CD14-positive monocyte (primary cell): ENCODE measurements around the gene MT4. TPM values are rescaled to one million over a fixed set of nuclear protein-coding genes. Genes with fewer than 3 reads are reported as not detected.

ENCODE experiments used
- DNase-seq, 3 donors: peaks; one replicate each; pipeline ENCODE4 v3.0.0-alpha.2; 2011 to 2022
- H2AFZ ChIP-seq: 2 replicates; pipeline ENCODE4 v1.6.0; 2012; ENCODE audit warnings: mild to moderate bottlenecking, low read depth, low read length, inconsistent platforms; ENCODE audit not compliant: insufficient read depth, poor library complexity, severe bottlenecking
- H3K27ac ChIP-seq, 2 donors: 1 replicate in 1 of 2; 2 replicates in 1 of 2; pipeline ENCODE4 v1.5.1; 2012 to 2013; ENCODE audit warnings: low read length in 2 of 2, control low read depth in 1 of 2, inconsistent platforms in 1 of 2, low read depth in 1 of 2, mild to moderate bottlenecking in 1 of 2
- H3K27me3 ChIP-seq, 2 donors: one replicate each; pipeline versions ENCODE4 v1.6.0 to v1.6.1; 2011 to 2013; ENCODE audit warnings: low read length in 2 of 2; ENCODE audit not compliant: control insufficient read depth in 2 of 2, insufficient read depth in 2 of 2
- H3K36me3 ChIP-seq, 2 donors: replicated peaks in 1 of 2; 1 replicate in 1 of 2; 2 replicates in 1 of 2; pipeline versions ENCODE4 v1.5.1 to v1.6.1; 2012 to 2013; ENCODE audit warnings: low read length in 2 of 2, control low read depth in 1 of 2, inconsistent platforms in 1 of 2, mild to moderate bottlenecking in 1 of 2; ENCODE audit not compliant: insufficient read depth in 2 of 2, control insufficient read depth in 1 of 2
- H3K4me1 ChIP-seq, 2 donors: 1 replicate in 1 of 2; 2 replicates in 1 of 2; pipeline versions ENCODE4 v1.5.1 to v1.6.1; 2012 to 2013; ENCODE audit warnings: low read length in 2 of 2, control low read depth in 1 of 2, inconsistent platforms in 1 of 2, mild to moderate bottlenecking in 1 of 2, moderate library complexity in 1 of 2; ENCODE audit not compliant: insufficient read depth in 2 of 2, control insufficient read depth in 1 of 2
- H3K4me2 ChIP-seq: replicated peaks from 2 replicates; pipeline ENCODE3; 2012; ENCODE audit warnings: low read length, moderate library complexity, mild to moderate bottlenecking; ENCODE audit not compliant: poor library complexity, severe bottlenecking; ENCODE audit errors: extremely low read depth
- H3K4me3 ChIP-seq, 3 experiments: fragments of 200-600 bp in 1 of 3; sonication (generic) in 1 of 3; replicated peaks in 1 of 3; 1 replicate in 2 of 3; 2 replicates in 1 of 3; pipeline ENCODE4 v1.5.1; 2011 to 2013; ENCODE audit warnings: low read length in 3 of 3, mild to moderate bottlenecking in 3 of 3, control low read depth in 2 of 3, low read depth in 2 of 3, inconsistent platforms in 1 of 3, moderate library complexity in 1 of 3
- H3K79me2 ChIP-seq: 2 replicates; pipeline ENCODE4 v1.6.0; 2012; ENCODE audit warnings: mild to moderate bottlenecking, control low read depth, inconsistent platforms, low read length, moderate library complexity; ENCODE audit not compliant: insufficient read depth
- H3K9ac ChIP-seq: 2 replicates; pipeline ENCODE4 v1.6.0; 2017; ENCODE audit warnings: low read length, mild to moderate bottlenecking; ENCODE audit not compliant: insufficient read depth, poor library complexity, severe bottlenecking
- H3K9me3 ChIP-seq, 2 donors: replicated peaks in 1 of 2; 1 replicate in 1 of 2; 2 replicates in 1 of 2; pipeline versions ENCODE4 v1.5.1 to v1.6.1; 2012 to 2013; ENCODE audit warnings: low read length in 2 of 2, control low read depth in 1 of 2; ENCODE audit not compliant: control insufficient read depth in 1 of 2, insufficient read depth in 1 of 2
- H4K20me1 ChIP-seq: 2 replicates; pipeline ENCODE4 v1.6.0; 2012; ENCODE audit warnings: mild to moderate bottlenecking, low read length, control low read depth, moderate library complexity; ENCODE audit not compliant: insufficient read depth
- H3K27ac Mint-ChIP-seq, 7 donors: one replicate each; pipeline ENCODE4 v1.8.0; 2020; ENCODE audit warnings: mild to moderate bottlenecking in 7 of 7, mixed read lengths in 7 of 7, moderate library complexity in 6 of 7, inconsistent platforms in 2 of 7
- H3K27me3 Mint-ChIP-seq, 3 donors: one replicate each; pipeline ENCODE4 v1.8.0; 2021 to 2022; ENCODE audit warnings: low read depth in 3 of 3, mild to moderate bottlenecking in 3 of 3, mixed read lengths in 3 of 3, moderate library complexity in 3 of 3, inconsistent platforms in 1 of 3
- H3K36me3 Mint-ChIP-seq, 2 donors: one replicate each; pipeline ENCODE4 v1.8.0; 2020; ENCODE audit warnings: mixed read lengths in 2 of 2, inconsistent platforms in 1 of 2, mild to moderate bottlenecking in 1 of 2
- H3K4me1 Mint-ChIP-seq: one replicate; pipeline ENCODE4 v1.8.0; 2020; ENCODE audit warnings: mild to moderate bottlenecking, mixed read lengths
- H3K4me3 Mint-ChIP-seq, 2 donors: one replicate each; pipeline ENCODE4 v1.8.0; 2020; ENCODE audit warnings: mild to moderate bottlenecking in 2 of 2, mixed read lengths in 2 of 2, moderate library complexity in 1 of 2
- H3K9me3 Mint-ChIP-seq, 7 donors: one replicate each; pipeline ENCODE4 v1.8.0; 2020 to 2022; ENCODE audit warnings: mixed read lengths in 7 of 7, mild to moderate bottlenecking in 6 of 7, moderate library complexity in 6 of 7, inconsistent platforms in 2 of 7
- CTCF ChIP-seq: fragments of 200-600 bp; IDR thresholded peaks from one replicate; pipeline ENCODE4 v1.8.0; 2022; ENCODE audit warnings: antibody characterized with exemption, mild to moderate bottlenecking
- WGBS: methylation state at CpG from one replicate; pipeline ENCODE4 v1.1.5; 2013; ENCODE audit warnings: missing lambda C conversion rate; ENCODE audit not compliant: insufficient coverage; 5-methylcytosine and 5-hydroxymethylcytosine counted together
- intact Hi-C, 2 donors: fragments of 100-400 bp; cut with micrococcal nuclease; formaldehyde crosslinking; loops; one replicate each; pipeline versions ENCODE4 v1.15.0 to v1.15.1; 2023
- polyA plus RNA-seq, 3 donors: library from polyadenylated mRNA; depleted of rRNA in 1 of 3; unstranded in 2 of 3; stranded (reverse) in 1 of 3; fragments of 300-500 nt in 2 of 3; fragments of >200 nt in 1 of 3; fragmentation: Illumina TruSeq in 2 of 3; gene quantifications; 1 replicate in 2 of 3; 2 replicates in 1 of 3; pipeline ENCODE4 v1.2.3, GENCODE V29; 2012 to 2021

MT4 gene
- polyA plus RNA-seq, 3 donors: not detected

DNA sequence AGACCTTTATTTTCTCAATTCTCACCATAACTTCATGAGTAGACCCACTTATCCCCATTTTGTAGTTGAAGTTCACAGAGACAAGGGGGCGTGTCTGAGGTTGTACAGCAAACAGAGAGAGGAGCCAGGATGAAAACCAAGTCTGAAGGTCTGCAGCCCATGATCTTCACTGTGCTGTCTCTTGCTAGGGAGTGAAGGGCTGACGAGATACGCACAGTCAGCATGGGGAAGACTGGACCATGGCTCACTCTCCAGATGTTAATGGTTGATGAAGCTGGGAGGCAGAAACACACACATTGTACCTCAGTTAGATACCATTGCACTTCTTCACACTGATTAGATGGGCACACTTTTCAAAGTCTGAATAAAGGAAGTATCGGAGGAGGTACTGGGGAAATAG is 5.8 kb upstream of the MT4 start:
- H3K4me1 Mint-ChIP-seq: no peaks in the 10 kb centered on the region
- DNase-seq: no peak
- H3K9ac ChIP-seq: no peak overlapping the region
- H3K4me3 ChIP-seq: no peak overlapping the region
- no peaks in the 10 kb centered on the region for H3K9me3 ChIP-seq
- TF ChIP-seq CTCF: no peak
- no peak overlapping the region for H2AFZ ChIP-seq
- H3K27ac ChIP-seq: no peak overlapping the region
- no peaks in the 10 kb centered on the region for H4K20me1 ChIP-seq
- no peaks in the 10 kb centered on the region for H3K27me3 ChIP-seq
- H3K27ac Mint-ChIP-seq: no peak overlapping the region
- WGBS: 86% methylated on average over 1 of the region's 4 CpGs
- H3K4me3 Mint-ChIP-seq: no peak overlapping the region
- H3K4me2 ChIP-seq: no peak overlapping the region
- no peaks in the 10 kb centered on the region for H3K36me3 Mint-ChIP-seq
- no peaks in the 10 kb centered on the region for H3K36me3 ChIP-seq
- peaks cover 0 to 2% (median 0%) of the 10 kb centered on the region in 7 donors for H3K9me3 Mint-ChIP-seq
- no peaks in the 10 kb centered on the region for H3K4me1 ChIP-seq
- H3K79me2 ChIP-seq: no peaks in the 10 kb centered on the region
- H3K27me3 Mint-ChIP-seq: peaks cover 4 to 15% (median 7%) of the 10 kb centered on the region in 3 donors
- intact Hi-C loops: no loop called here

DNA sequence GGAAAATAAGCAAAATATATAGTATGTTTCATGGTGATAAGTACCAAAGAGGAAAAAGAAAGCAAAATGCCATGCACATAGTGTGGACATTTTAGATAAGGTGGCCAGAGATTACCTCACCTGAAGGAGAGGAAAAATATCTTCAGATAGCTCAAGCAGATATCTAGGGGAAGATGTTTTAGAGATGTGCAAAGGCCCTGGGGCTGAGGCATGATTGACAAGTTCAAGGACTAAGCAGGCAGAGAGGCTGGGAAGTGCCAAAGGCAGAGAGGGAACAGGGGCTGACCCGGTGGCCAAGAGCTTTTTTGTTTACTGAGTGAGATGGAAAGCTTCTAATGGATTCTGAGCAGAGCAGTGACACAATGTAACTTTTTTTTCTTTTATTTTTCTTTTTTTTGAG is 4.4 kb upstream of the MT4 start:
- Histone ChIP-seq H3K36me3 (no peaks in the 10 kb centered on the region), H2AFZ (no peak overlapping the region), H3K4me3 (no peak overlapping the region), H3K27me3 (no peaks in the 10 kb centered on the region), H4K20me1 (no peaks in the 10 kb centered on the region), H3K79me2 (no peaks in the 10 kb centered on the region), H3K9ac (no peak overlapping the region), H3K4me1 (no peaks in the 10 kb centered on the region), H3K27ac (no peak overlapping the region), H3K9me3 (no peaks in the 10 kb centered on the region), H3K4me2 (no peak overlapping the region)
- intact Hi-C loops: no loop called here
- 67% methylated on average over 1 of the region's 1 CpG for WGBS
- H3K36me3 Mint-ChIP-seq: no peaks in the 10 kb centered on the region
- no peaks in the 10 kb centered on the region for H3K4me1 Mint-ChIP-seq
- no peak overlapping the region for H3K27ac Mint-ChIP-seq
- TF ChIP-seq CTCF: no peak
- H3K27me3 Mint-ChIP-seq: peaks cover 4 to 19% (median 7%) of the 10 kb centered on the region in 3 donors
- H3K9me3 Mint-ChIP-seq: peaks cover 0 to 2% (median 0%) of the 10 kb centered on the region in 7 donors
- DNase-seq: no peak
- no peak overlapping the region for H3K4me3 Mint-ChIP-seq
